Measurements from ENCODE around the gene HOXB4. TPM values are rescaled to one million over a fixed set of nuclear protein-coding genes. Genes with fewer than 3 reads are reported as not detected.

The HOXB4 gene
- total RNA-seq, 1 experiment from 2014 or later: 27.9 TPM

GRCh38 chr17:48532261-48532660, 45.9 kb downstream of the HOXB4 start:
- intact Hi-C loops (cut with micrococcal nuclease; ENCODE audit: unreplicated experiment) (no loop called here), in situ Hi-C loops (cut with HindIII; ENCODE audit: low pct_unique_long_range_greater_than_20kb, low sequenced_read_pairs) (no loop called here)
- POLR2A ChIA-PET: interaction anchor here (0.7 kb wide), 1 partner anchor 173 kb away, joined by 3 read pairs; no protein-coding TSS in a partner anchor
- no peak for ATAC-seq
- Histone ChIP-seq H3K4me1 (ENCODE audit: control insufficient read depth, insufficient read depth, low read length) (peaks cover 5% of the 10 kb centered on the region), H3K4me3 (ENCODE audit: low read depth in 2 of 2, low read length in 2 of 2) (no peak overlapping the region), H3K27me3 (ENCODE audit: control insufficient read depth, insufficient read depth, low read length) (no peaks in the 10 kb centered on the region), H3K9me3 (ENCODE audit: control insufficient read depth, insufficient read depth, low read depth, low read length) (no peaks in the 10 kb centered on the region), H3K36me3 (ENCODE audit: control insufficient read depth, insufficient read depth, low read length) (no peaks in the 10 kb centered on the region), H3K27ac (ENCODE audit: low read length) (no peak overlapping the region)
- DNase-seq (ENCODE audit: low read depth, low spot score): no peak
- no TSS peak for BruUV-seq (replicated peaks)
- CTCF ChIA-PET: interaction anchor here (0.5 to 0.9 kb wide), 2 partner anchors 192 to 196 kb away, joined by 3 to 4 read pairs; no protein-coding TSS in a partner anchor
- TF ChIP-seq REST (IDR thresholded peaks at IDR 0.05; ENCODE audit: insufficient read depth in 1 of 2, low read depth in 2 of 2, low read length in 1 of 2) (no peak), TCF7L2 (IDR thresholded peaks at IDR 0.05; ENCODE audit: low read depth, low read length) (no peak), CTCF (IDR thresholded peaks at IDR 0.05) (no peak)

GRCh38 chr17:48530887-48531272, 47.3 kb downstream of the HOXB4 start, which contains the start of gene HOXB1:
Gene HOXB1, minus strand, starts transcription at chr17:48531011. Its CDS starts 107 bp downstream, at chr17:48530904.
- TF ChIP-seq TCF7L2 (IDR thresholded peaks at IDR 0.05; ENCODE audit: low read depth, low read length) (no peak), REST (IDR thresholded peaks at IDR 0.05; ENCODE audit: insufficient read depth in 1 of 2, low read depth in 2 of 2, low read length in 1 of 2) (no peak)

More at GRCh38 chr17:48530887-48531272, 47.3 kb downstream of the HOXB4 start, which contains the start of gene HOXB1:
- Histone ChIP-seq H3K4me1 (ENCODE audit: control insufficient read depth, insufficient read depth, low read length) (no peaks in the 10 kb centered on the region), H3K36me3 (ENCODE audit: control insufficient read depth, insufficient read depth, low read length) (no peaks in the 10 kb centered on the region), H3K4me3 (ENCODE audit: low read depth in 2 of 2, low read length in 2 of 2) (no peak within 1 kb of the TSS), H3K9me3 (ENCODE audit: control insufficient read depth, insufficient read depth, low read depth, low read length) (no peaks in the 10 kb centered on the region), H3K27ac (ENCODE audit: low read length) (no peak within 1 kb of the TSS), H3K27me3 (ENCODE audit: control insufficient read depth, insufficient read depth, low read length) (no peaks in the 10 kb centered on the region)
- in situ Hi-C loops (cut with HindIII; ENCODE audit: low pct_unique_long_range_greater_than_20kb, low sequenced_read_pairs) (no loop called here), intact Hi-C loops (cut with micrococcal nuclease; ENCODE audit: unreplicated experiment) (no loop called here)
- ATAC-seq: no peak
- BruUV-seq (replicated peaks): no TSS peak
- ChIA-PET POLR2A (no interaction called here), CTCF (no interaction called here)
- DNase-seq (ENCODE audit: low read depth, low spot score): no peak

All from Panc1 (cell line).